Liver (tissue), 3 donors: Measurements from ENCODE around the gene SLC9A3.

ENCODE experiments used
- HNF4A ChIP-seq, 2 donors: conservative IDR thresholded peaks; 2 replicates each; pipeline ENCODE4 v1.6.1; 2016; ENCODE audit warnings: antibody characterized with exemption in 2 of 2, mild to moderate bottlenecking in 2 of 2
- JUND ChIP-seq, 2 donors: IDR thresholded peaks; 2 replicates each; pipeline ENCODE4 v1.6.1; 2016; ENCODE audit warnings: antibody characterized with exemption in 2 of 2
- RAD21 ChIP-seq, 2 donors: IDR thresholded peaks; 2 replicates each; pipeline ENCODE4 v1.6.1; 2016; ENCODE audit warnings: antibody characterized with exemption in 2 of 2, mild to moderate bottlenecking in 2 of 2
- RXRA ChIP-seq, 2 donors: IDR thresholded peaks; 2 replicates each; pipeline ENCODE4 v1.6.1; 2017 to 2018; ENCODE audit warnings: antibody characterized with exemption in 2 of 2, mild to moderate bottlenecking in 1 of 2
- SP1 ChIP-seq: IDR thresholded peaks from 2 replicates; pipeline ENCODE4 v1.6.1; 2018; ENCODE audit warnings: antibody characterized with exemption, mild to moderate bottlenecking
- TF ChIP-seq, protein P1 (sequence below): fragments of 150-350 bp; IDR thresholded peaks from 2 replicates; pipeline ENCODE4 v1.5.1; 2017; ENCODE audit warnings: improper control_type of control experiment, low read depth, low read length; ENCODE audit not compliant: missing input control
- TF ChIP-seq, protein P2 (sequence below): IDR thresholded peaks from 2 replicates; pipeline ENCODE4 v1.6.1; 2016; ENCODE audit warnings: antibody characterized with exemption
- TF ChIP-seq, protein P3 (sequence below): IDR thresholded peaks from 2 replicates; pipeline ENCODE4 v1.6.1; 2016; ENCODE audit warnings: antibody characterized with exemption
- TF ChIP-seq, protein P4 (sequence below): IDR thresholded peaks from 2 replicates; pipeline ENCODE4 v1.6.1; 2016; ENCODE audit warnings: antibody characterized with exemption, mild to moderate bottlenecking
- donor health status: healthy.
- donor health status: healthy.

DNA sequence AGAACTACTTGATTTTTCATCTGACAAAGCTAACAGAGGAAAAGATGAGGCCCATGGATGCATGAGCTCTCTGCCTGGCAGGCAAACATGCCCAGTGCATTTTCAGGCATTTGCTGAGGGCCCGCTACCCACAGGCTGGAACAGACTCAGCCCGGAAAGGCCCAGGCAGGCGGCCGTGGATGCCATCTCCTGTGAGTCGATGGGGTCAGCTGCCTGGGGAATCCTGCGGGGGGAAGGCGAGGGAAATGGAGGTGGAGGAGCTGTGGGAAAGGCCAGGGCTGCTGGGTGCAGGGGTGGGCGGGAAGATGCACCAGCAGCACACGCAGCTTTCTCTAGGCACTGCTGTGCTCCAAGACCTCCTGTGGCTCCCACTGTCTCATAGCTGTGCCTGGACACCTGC lies 13.7 kb downstream of the SLC9A3 start:
- TF ChIP-seq SP1: no peak
- TF ChIP-seq, protein P1, sequence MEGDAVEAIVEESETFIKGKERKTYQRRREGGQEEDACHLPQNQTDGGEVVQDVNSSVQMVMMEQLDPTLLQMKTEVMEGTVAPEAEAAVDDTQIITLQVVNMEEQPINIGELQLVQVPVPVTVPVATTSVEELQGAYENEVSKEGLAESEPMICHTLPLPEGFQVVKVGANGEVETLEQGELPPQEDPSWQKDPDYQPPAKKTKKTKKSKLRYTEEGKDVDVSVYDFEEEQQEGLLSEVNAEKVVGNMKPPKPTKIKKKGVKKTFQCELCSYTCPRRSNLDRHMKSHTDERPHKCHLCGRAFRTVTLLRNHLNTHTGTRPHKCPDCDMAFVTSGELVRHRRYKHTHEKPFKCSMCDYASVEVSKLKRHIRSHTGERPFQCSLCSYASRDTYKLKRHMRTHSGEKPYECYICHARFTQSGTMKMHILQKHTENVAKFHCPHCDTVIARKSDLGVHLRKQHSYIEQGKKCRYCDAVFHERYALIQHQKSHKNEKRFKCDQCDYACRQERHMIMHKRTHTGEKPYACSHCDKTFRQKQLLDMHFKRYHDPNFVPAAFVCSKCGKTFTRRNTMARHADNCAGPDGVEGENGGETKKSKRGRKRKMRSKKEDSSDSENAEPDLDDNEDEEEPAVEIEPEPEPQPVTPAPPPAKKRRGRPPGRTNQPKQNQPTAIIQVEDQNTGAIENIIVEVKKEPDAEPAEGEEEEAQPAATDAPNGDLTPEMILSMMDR: no peak
- TF ChIP-seq HNF4A (conservative IDR thresholded peaks at IDR 0.05): no peak
- no peak for TF ChIP-seq RAD21 (IDR thresholded peaks at IDR 0.05)
- no peak for TF ChIP-seq RXRA (IDR thresholded peaks at IDR 0.05)
- TF ChIP-seq, protein P2, sequence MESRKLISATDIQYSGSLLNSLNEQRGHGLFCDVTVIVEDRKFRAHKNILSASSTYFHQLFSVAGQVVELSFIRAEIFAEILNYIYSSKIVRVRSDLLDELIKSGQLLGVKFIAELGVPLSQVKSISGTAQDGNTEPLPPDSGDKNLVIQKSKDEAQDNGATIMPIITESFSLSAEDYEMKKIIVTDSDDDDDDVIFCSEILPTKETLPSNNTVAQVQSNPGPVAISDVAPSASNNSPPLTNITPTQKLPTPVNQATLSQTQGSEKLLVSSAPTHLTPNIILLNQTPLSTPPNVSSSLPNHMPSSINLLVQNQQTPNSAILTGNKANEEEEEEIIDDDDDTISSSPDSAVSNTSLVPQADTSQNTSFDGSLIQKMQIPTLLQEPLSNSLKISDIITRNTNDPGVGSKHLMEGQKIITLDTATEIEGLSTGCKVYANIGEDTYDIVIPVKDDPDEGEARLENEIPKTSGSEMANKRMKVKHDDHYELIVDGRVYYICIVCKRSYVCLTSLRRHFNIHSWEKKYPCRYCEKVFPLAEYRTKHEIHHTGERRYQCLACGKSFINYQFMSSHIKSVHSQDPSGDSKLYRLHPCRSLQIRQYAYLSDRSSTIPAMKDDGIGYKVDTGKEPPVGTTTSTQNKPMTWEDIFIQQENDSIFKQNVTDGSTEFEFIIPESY: no peak
- TF ChIP-seq, protein P3, sequence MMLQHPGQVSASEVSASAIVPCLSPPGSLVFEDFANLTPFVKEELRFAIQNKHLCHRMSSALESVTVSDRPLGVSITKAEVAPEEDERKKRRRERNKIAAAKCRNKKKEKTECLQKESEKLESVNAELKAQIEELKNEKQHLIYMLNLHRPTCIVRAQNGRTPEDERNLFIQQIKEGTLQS: no peak
- TF ChIP-seq JUND (IDR thresholded peaks at IDR 0.05): no peak
- TF ChIP-seq, protein P4, sequence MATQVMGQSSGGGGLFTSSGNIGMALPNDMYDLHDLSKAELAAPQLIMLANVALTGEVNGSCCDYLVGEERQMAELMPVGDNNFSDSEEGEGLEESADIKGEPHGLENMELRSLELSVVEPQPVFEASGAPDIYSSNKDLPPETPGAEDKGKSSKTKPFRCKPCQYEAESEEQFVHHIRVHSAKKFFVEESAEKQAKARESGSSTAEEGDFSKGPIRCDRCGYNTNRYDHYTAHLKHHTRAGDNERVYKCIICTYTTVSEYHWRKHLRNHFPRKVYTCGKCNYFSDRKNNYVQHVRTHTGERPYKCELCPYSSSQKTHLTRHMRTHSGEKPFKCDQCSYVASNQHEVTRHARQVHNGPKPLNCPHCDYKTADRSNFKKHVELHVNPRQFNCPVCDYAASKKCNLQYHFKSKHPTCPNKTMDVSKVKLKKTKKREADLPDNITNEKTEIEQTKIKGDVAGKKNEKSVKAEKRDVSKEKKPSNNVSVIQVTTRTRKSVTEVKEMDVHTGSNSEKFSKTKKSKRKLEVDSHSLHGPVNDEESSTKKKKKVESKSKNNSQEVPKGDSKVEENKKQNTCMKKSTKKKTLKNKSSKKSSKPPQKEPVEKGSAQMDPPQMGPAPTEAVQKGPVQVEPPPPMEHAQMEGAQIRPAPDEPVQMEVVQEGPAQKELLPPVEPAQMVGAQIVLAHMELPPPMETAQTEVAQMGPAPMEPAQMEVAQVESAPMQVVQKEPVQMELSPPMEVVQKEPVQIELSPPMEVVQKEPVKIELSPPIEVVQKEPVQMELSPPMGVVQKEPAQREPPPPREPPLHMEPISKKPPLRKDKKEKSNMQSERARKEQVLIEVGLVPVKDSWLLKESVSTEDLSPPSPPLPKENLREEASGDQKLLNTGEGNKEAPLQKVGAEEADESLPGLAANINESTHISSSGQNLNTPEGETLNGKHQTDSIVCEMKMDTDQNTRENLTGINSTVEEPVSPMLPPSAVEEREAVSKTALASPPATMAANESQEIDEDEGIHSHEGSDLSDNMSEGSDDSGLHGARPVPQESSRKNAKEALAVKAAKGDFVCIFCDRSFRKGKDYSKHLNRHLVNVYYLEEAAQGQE: no peak
